ENCODE measurements around the gene RARB.

RARB gene

GRCh38 chr3:25497096-25497495 is 69.0 kb downstream of the RARB start:
- DNase-seq (no peak), ATAC-seq (replicated peaks) (no peak)
- H3K27ac Mint-ChIP-seq: no peak overlapping the region
- H3K27me3 Mint-ChIP-seq: peaks cover 0 to 9% of the 10 kb centered on the region in 2 donors
- peaks cover 12 to 14% of the 10 kb centered on the region in 2 donors for H3K9me3 Mint-ChIP-seq
- H3K4me1 Mint-ChIP-seq (ENCODE audit: low read depth in 2 of 2): no peaks in the 10 kb centered on the region
- H3K4me3 Mint-ChIP-seq: no peak overlapping the region
- H3K36me3 Mint-ChIP-seq (ENCODE audit: insufficient read depth): peaks cover 3% of the 10 kb centered on the region

DNA sequence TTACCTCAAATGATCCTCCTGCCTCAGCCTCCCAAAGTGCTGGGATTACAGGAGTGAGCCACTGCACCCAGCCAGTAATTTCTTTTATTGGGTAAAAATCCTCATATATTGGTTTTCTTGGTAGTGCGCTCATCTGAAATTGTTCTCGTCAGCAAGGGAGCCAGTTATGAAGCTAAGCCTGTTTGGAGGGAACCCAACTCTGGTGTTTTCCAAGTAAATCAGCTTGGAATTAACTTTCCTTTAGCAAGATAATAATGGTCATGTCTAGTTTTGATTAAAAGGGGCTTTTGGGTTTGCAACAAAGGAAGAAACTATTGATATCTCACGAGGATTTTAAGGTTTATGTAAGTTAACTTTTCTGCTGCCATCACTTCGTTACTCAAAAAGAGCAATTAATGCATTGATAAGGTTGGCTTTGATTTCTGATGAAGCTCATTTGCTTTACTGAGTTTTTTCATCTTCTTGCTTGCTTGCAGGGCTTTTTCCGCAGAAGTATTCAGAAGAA is 72.7 kb downstream of the RARB start:
- peaks cover 2 to 5% of the 10 kb centered on the region in 2 donors for H3K9me3 Mint-ChIP-seq
- peaks cover 3% of the 10 kb centered on the region for H3K36me3 Mint-ChIP-seq (ENCODE audit: insufficient read depth)
- DNase-seq (no peak), ATAC-seq (replicated peaks) (no peak)
- no peak overlapping the region for H3K27ac Mint-ChIP-seq
- H3K4me1 Mint-ChIP-seq (ENCODE audit: low read depth in 2 of 2): no peaks in the 10 kb centered on the region
- no peak overlapping the region for H3K4me3 Mint-ChIP-seq
- H3K27me3 Mint-ChIP-seq: peaks cover 0 to 20% of the 10 kb centered on the region in 2 donors

- no peak overlapping the region for H3K27ac Mint-ChIP-seq
- DNase-seq (no peak), ATAC-seq (replicated peaks) (no peak)
- H3K4me1 Mint-ChIP-seq (ENCODE audit: low read depth in 2 of 2): no peaks in the 10 kb centered on the region
- H3K36me3 Mint-ChIP-seq (ENCODE audit: insufficient read depth): no peaks in the 10 kb centered on the region
- no peak overlapping the region for H3K4me3 Mint-ChIP-seq
- peaks cover 0 to 20% of the 10 kb centered on the region in 2 donors for H3K27me3 Mint-ChIP-seq
- peaks cover 5% of the 10 kb centered on the region in 2 donors for H3K9me3 Mint-ChIP-seq
Observed at GRCh38 chr3:25502233-25502632, 74.2 kb downstream of the RARB start.

GRCh38 chr3:25503898-25504301 is 75.8 kb downstream of the RARB start:
- peaks cover 0 to 20% of the 10 kb centered on the region in 2 donors for H3K27me3 Mint-ChIP-seq
- H3K4me1 Mint-ChIP-seq (ENCODE audit: low read depth in 2 of 2): no peaks in the 10 kb centered on the region
- DNase-seq (no peak), ATAC-seq (replicated peaks) (no peak)
- H3K27ac Mint-ChIP-seq: no peak overlapping the region
- no peak overlapping the region for H3K4me3 Mint-ChIP-seq
- H3K9me3 Mint-ChIP-seq: peaks cover 0 to 3% of the 10 kb centered on the region in 2 donors
- no peaks in the 10 kb centered on the region for H3K36me3 Mint-ChIP-seq (ENCODE audit: insufficient read depth)

- Mint-ChIP-seq H3K27me3 (peaks cover 5 to 20% of the 10 kb centered on the region in 2 donors), H3K27ac (no peak overlapping the region)
- no peak for ATAC-seq (replicated peaks)
Observed at GRCh38 chr3:25505581-25505980, 77.5 kb downstream of the RARB start.

GRCh38 chr3:25507811-25508210 is 79.7 kb downstream of the RARB start:
- no peak overlapping the region for H3K4me3 Mint-ChIP-seq
- DNase-seq: no peak
- H3K9me3 Mint-ChIP-seq: peaks cover 0 to 3% of the 10 kb centered on the region in 2 donors
- no peak for ATAC-seq (replicated peaks)
- peaks cover 10 to 19% of the 10 kb centered on the region in 2 donors for H3K27me3 Mint-ChIP-seq
- H3K36me3 Mint-ChIP-seq (ENCODE audit: insufficient read depth): no peaks in the 10 kb centered on the region
- H3K4me1 Mint-ChIP-seq (ENCODE audit: low read depth in 2 of 2): no peaks in the 10 kb centered on the region
- H3K27ac Mint-ChIP-seq: no peak overlapping the region

More at GRCh38 chr3:25505581-25505980, 77.5 kb downstream of the RARB start:
- DNase-seq: no peak
- no peak overlapping the region for H3K4me3 Mint-ChIP-seq
- no peaks in the 10 kb centered on the region for H3K36me3 Mint-ChIP-seq (ENCODE audit: insufficient read depth)
- H3K9me3 Mint-ChIP-seq: peaks cover 0 to 3% of the 10 kb centered on the region in 2 donors
- no peaks in the 10 kb centered on the region for H3K4me1 Mint-ChIP-seq (ENCODE audit: low read depth in 2 of 2)

DNA sequence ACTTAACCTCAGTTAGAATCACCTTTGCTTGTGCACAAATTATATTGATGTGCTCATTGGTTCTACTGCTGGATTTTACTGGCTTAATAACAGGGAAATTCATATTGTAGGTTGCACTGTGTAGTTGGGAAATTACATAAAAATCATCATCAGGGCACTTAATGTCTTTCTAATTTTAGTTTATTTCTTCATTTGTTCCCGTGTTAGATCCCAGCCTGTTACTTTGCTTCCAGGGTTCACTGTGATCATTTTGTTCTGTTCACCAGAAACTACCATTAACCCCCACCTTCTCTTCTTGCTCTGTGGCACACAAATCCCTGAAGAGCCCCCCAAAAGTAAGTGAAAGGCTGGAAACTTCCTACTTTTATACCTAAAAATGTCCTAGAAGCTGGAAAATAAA is 80.4 kb downstream of the RARB start:
- no peaks in the 10 kb centered on the region for H3K4me1 Mint-ChIP-seq (ENCODE audit: low read depth in 2 of 2)
- H3K27ac Mint-ChIP-seq: no peak overlapping the region
- H3K9me3 Mint-ChIP-seq: peaks cover 0 to 3% of the 10 kb centered on the region in 2 donors
- no peak overlapping the region for H3K4me3 Mint-ChIP-seq
- no peaks in the 10 kb centered on the region for H3K36me3 Mint-ChIP-seq (ENCODE audit: insufficient read depth)
- DNase-seq (no peak), ATAC-seq (replicated peaks) (no peak)
- H3K27me3 Mint-ChIP-seq: peaks cover 14 to 15% of the 10 kb centered on the region in 2 donors

DNA sequence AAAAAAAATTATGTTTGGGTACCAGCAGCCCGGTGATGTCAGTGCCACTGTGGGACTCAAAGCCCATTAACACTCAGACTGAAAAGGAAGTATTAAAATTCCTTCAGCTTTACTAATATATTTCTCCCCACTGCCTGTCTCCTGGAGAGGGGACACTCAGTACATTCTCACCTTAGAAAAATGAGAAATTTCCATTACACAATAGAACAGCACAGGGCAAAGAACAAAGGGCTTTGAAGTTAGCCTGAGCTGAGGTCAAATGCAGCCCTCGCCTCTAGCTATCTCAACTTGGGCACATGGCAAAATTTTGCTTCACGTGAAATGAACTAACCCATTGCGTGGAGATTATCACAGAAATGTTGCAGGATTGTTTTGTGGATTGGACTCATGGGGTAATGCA is 80.8 kb downstream of the RARB start:
- no peaks in the 10 kb centered on the region for H3K36me3 Mint-ChIP-seq (ENCODE audit: insufficient read depth)
- no peak overlapping the region for H3K4me3 Mint-ChIP-seq
- ATAC-seq (replicated peaks) (no peak), DNase-seq (no peak)
- H3K27me3 Mint-ChIP-seq: peaks cover 14 to 18% of the 10 kb centered on the region in 2 donors
- peaks cover 0 to 3% of the 10 kb centered on the region in 2 donors for H3K9me3 Mint-ChIP-seq
- H3K27ac Mint-ChIP-seq: no peak overlapping the region
- no peaks in the 10 kb centered on the region for H3K4me1 Mint-ChIP-seq (ENCODE audit: low read depth in 2 of 2)

DNA sequence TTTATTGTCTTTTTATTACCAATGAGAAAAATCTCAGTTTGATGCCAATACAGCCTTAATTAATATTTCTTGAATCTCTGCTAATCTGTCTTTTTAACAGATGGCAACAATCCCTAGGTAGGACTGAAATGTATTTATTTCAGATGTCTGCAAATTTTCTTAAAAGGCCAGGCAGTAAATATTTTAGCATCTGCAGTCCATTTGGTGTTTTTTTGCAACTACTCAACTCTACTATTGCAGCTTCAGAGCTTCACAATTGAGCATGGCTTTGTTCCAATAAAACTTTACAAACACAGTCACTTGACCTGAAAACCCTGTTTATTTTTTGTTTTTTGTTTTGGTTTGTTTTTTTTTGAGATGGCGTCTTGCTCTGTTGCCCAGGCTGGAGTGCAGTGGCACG is 82.7 kb downstream of the RARB start:
- no peak overlapping the region for H3K4me3 Mint-ChIP-seq
- H3K36me3 Mint-ChIP-seq (ENCODE audit: insufficient read depth): no peaks in the 10 kb centered on the region
- ATAC-seq (replicated peaks): no peak
- peaks cover 14 to 18% of the 10 kb centered on the region in 2 donors for H3K27me3 Mint-ChIP-seq
- H3K4me1 Mint-ChIP-seq (ENCODE audit: low read depth in 2 of 2): no peaks in the 10 kb centered on the region
- DNase-seq: no peak
- H3K27ac Mint-ChIP-seq: no peak overlapping the region
- peaks cover 0 to 3% of the 10 kb centered on the region in 2 donors for H3K9me3 Mint-ChIP-seq

DNA sequence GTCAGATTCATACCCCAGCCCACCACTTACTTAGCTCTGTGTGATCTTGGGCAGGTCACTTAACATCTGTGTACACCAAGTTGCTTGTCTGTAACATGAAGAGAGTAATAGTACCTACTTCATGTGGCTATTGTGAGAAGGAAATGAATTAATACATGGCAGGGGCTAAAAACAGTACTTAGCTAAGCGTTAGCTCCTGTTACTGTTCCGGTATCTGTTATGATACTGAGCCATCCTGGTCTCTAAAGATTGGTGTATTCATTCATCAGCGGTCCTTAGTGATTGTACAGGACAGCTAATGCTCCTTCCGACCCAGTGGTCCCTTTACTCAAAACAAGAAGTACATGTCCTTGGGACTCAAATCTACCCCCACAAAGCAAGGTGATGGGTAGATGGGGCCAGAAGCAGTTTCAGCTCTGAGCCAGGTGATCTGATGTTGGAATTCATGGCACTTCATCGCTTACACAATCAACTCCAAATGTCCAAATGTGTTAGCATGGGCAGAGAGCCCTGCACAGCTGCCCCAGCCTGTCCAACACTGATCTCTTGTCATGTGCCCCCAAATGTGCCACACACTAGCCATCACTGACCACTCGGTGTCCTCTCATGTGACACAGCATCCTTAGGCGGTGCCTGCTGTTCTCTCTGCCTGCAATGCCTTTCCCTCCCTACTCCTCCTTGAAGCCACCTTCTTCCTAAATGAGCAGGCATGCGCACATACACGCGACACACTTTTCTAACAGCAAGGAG is 84.1 kb downstream of the RARB start:
- no peak for DNase-seq
- Mint-ChIP-seq H3K4me3 (no peak overlapping the region), H3K4me1 (ENCODE audit: low read depth in 2 of 2) (no peaks in the 10 kb centered on the region), H3K27me3 (peaks cover 14 to 18% of the 10 kb centered on the region in 2 donors), H3K27ac (no peak overlapping the region), H3K9me3 (no peaks in the 10 kb centered on the region), H3K36me3 (ENCODE audit: insufficient read depth) (no peaks in the 10 kb centered on the region)
- ATAC-seq (replicated peaks): no peak

- Mint-ChIP-seq H3K36me3 (ENCODE audit: insufficient read depth) (no peaks in the 10 kb centered on the region), H3K4me1 (ENCODE audit: low read depth in 2 of 2) (no peaks in the 10 kb centered on the region), H3K27ac (no peak overlapping the region), H3K27me3 (peaks cover 18 to 22% of the 10 kb centered on the region in 2 donors), H3K4me3 (no peak overlapping the region), H3K9me3 (no peaks in the 10 kb centered on the region)
- ATAC-seq (replicated peaks) (no peak), DNase-seq (no peak)
Observed at GRCh38 chr3:25513642-25514266, 85.7 kb downstream of the RARB start.

- Mint-ChIP-seq H3K36me3 (ENCODE audit: insufficient read depth) (no peaks in the 10 kb centered on the region), H3K27ac (no peak overlapping the region), H3K27me3 (peaks cover 13 to 22% of the 10 kb centered on the region in 2 donors), H3K4me3 (no peak overlapping the region), H3K9me3 (no peaks in the 10 kb centered on the region), H3K4me1 (ENCODE audit: low read depth in 2 of 2) (no peaks in the 10 kb centered on the region)
- DNase-seq: no peak
- no peak for ATAC-seq (replicated peaks)
Observed at GRCh38 chr3:25515171-25515570, 87.1 kb downstream of the RARB start.

GRCh38 chr3:25520926-25521559 is 93.0 kb downstream of the RARB start:
- H3K9me3 Mint-ChIP-seq: no peaks in the 10 kb centered on the region
- no peak overlapping the region for H3K4me3 Mint-ChIP-seq
- no peak for ATAC-seq (replicated peaks)
- no peak overlapping the region for H3K27ac Mint-ChIP-seq
- H3K4me1 Mint-ChIP-seq (ENCODE audit: low read depth in 2 of 2): no peaks in the 10 kb centered on the region
- H3K27me3 Mint-ChIP-seq: peaks cover 11 to 22% of the 10 kb centered on the region in 2 donors
- DNase-seq: no peak
- no peaks in the 10 kb centered on the region for H3K36me3 Mint-ChIP-seq (ENCODE audit: insufficient read depth)
